Hematopoietic multipotent progenitor cell (in vitro differentiated cells): ENCODE measurements around the gene NSMCE3. TPM values are rescaled to one million over a fixed set of nuclear protein-coding genes. Genes with fewer than 3 reads are reported as not detected.
"Not testable (repeated sequence)": the region's sequence is repeated elsewhere in the genome, so short reads cannot be mapped to it uniquely, and the experiment has no call there.

Source experiments
- DNase-seq, 3 donors: peaks; one replicate each; pipeline ENCODE4 v3.0.0-alpha.2; 2011 to 2015; ENCODE audit warnings: low read depth in 2 of 3, low spot score in 2 of 3
- total RNA-seq: library from RNA; depleted of rRNA; stranded (reverse); fragments of >200 nt; gene quantifications from one replicate; pipeline ENCODE4 v1.2.3, GENCODE V29; 2012

NSMCE3 gene
- total RNA-seq, 1 donor = 9.7 TPM

DNA sequence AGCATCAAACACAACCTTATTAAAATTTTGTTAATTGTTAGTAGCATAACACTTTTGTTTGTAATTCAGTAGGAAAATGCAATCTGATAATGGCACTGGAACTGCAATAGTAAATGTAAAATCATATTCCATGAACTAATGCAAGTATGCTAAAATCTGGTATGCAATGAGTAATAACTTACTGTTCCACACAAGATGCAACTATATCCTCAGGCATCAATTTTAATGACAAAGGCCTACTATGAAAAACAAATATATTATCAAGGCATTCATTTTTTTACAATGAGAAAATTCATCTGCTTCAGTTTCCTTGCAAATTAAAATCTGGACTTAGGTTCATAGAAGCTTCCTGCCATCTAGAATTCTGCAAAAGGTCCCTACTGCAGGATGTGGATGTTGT lies 1.4 kb upstream of the NSMCE3 start:
- DNase-seq = no peak

- DNase-seq = peak; percentile 14 to 48 (median 31)
Measured at GRCh38 chr15:29270169-29270955, 740 bp upstream of the NSMCE3 start.

DNA sequence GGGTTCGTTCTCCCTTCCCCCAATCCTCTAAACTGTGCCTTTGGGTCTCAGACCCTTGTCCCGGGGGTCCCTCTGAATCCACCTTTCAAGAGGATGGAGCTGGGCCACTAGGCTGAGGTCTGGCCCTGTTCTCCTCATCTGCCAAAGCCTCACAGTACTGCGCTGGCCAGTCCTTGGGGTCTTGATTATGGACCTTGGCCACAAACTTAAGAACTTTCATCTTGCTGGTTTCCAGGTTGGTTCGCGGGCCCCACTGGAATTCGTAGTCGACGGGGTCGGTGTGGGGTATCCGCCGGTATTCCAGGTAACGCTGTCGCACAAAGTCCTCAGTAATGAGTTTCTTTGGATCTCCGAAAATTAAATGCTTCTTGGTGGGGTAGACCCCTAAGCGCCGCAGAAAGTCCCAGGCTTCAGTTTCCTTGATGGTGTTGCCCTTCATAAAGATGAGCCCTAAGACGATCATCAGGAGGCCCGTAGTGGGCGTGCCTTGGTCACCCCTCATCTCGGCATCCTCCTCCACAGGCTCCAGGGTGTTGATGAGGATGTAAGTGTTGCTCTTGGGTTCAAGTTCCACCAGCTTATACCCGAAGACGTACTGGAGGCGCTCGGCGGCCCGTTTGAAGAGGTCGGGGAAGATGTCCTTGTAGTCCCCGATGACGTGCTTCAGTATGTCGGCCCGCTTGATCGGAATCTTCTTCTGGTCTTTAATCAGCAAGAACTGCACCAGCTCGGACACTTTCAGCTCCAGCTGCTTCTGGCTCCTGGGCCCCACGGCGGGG lies 727 bp downstream of the NSMCE3 start:
- peak in 2 of 3 donors; percentile 39 to 50 for DNase-seq

DNA sequence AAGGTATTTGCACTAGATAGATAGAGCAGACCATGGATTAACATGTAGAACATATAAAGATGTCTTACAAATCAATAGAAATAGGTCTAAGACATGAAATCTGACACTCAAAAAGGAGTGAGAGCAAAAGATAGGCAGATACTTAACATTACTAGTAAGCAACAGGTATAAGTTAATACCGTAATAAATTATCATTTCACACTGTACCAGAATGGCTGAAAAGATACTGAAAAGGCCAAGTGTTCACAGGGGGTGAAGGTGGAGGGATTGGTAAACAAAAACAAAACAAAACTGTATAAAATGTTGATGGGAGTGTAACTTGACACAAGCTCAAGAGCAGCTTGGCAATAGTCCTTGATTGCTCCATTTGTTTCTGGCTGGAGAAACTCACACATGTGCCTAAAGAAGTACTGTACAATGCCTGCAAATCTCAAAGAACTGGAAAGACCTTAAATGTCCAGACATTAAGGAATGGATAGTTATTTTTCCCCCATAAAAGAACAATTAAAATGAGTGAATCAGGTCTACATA lies 3.5 kb downstream of the NSMCE3 start:
- DNase-seq = no peak

DNA sequence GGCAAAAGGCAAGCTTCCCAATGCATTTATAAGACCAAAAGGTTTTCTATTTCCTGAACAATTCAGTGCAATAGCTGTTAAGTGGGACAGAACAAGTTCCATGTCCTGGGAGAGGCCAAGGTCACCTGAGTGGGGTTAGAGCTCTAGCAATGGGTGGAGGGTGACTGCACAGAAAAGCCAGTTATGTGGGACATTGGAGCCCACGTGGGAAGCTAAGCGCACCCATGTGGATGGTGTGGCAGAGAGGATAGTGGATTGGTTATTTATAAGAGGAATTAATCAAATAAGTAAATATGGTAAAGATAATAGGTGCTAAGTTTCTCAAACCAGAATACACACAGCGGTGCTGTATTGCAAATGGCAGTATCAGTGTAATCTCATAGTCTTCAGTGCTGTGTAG lies 6.3 kb downstream of the NSMCE3 start:
- no peak for DNase-seq

DNA sequence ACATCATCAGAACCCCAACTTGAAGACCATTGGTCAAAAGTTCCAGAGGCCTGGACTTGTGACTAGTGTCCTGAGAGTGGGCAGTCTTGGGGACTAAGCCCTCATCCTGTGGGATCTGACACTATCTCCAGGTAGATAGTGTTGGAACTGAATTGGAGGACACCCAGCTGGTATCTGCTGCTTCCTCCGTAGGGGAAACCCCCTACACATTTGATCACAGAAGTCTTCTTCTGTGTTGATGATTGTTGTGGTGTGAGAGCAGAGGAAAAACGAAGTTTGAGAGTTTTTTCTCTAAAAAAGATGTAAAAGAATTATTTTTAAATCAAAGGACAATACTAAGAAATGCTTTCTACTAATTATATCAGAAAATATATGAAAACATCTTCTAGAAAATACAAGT lies 6.9 kb downstream of the NSMCE3 start:
- no peak for DNase-seq

DNA sequence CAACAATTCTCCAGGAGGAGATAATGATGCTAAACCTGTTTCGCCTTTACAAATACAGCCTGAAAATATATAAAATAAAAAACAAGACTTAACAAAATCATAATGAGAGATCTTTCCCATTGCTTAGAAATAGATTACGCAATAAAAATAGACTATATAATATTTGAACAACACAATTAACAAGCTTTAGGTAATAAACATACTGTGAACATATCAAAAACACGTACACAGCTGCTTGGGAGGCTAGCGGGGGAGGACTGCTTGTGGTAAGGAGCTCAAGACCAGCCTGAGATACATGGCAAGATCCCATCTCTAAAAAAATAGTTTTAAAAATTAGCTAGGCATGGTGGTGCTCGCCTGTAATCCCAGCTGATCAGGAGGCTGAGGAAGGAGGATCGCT lies 8.7 kb downstream of the NSMCE3 start:
- DNase-seq = no peak

DNA sequence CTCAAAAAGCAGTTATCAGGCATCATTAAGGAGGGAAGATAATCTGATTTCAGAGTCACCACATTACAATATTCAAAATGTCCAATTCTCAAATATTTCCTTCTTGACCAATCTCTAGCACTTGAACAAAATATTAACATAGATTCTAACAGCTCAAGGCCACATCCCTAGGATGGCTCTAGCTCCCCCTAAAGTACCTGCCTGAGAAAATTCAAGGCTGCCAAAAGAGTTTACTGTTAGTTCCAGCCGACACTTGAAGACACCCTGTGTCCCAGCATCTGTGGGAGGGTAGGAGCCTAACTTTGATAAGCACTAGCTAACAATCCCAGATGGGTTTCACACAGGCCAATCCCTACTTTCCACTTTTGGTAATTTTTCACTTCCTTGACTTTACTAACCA lies 10.4 kb downstream of the NSMCE3 start:
- no peak for DNase-seq

GRCh38 chr15:29252234-29252633 lies 17.4 kb downstream of the NSMCE3 start:
- DNase-seq = no peak

DNA sequence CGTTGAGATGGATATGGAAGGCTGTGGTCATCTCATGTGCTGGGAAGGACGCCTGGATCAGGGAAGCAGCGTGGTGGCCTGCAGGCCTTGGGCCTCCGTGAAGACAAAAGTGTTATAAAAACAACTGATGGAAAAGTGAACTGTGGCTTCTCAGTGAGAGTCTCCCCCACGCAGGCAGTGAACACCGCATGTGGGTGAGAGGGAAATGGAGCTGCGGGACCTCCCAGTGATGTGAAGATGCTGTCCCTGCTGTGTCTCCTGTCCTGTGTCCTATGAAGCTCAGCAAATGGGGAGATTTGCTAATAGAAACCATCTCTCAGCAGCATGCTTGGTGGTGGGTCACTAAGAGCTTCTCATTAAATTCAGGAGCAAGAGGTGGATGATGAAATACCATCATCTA lies 25.1 kb downstream of the NSMCE3 start:
- no peak for DNase-seq

DNA sequence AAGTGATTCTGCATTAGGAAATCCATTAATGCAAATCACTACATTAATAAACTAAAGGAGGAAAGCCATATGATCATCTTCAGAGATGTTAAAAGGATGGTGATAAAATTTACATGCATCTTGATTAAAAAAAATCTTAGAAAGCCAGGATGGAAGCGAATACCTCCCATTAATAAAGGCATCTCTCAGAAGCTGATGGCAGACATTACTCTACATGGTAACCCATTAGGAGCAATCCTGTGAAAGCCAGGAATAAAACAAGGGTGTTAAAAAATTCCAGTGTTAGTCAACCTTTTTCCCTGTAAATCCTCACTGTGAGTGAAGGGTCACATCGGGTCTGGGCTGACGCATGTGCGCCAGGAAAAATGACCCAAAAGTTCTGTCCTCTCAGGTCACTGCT lies 25.5 kb downstream of the NSMCE3 start:
- no peak for DNase-seq

GRCh38 chr15:29242456-29243242 lies 27.0 kb downstream of the NSMCE3 start:
- DNase-seq = no peak

- no peak for DNase-seq
Measured at GRCh38 chr15:29241207-29241606, 28.4 kb downstream of the NSMCE3 start.

- no peak for DNase-seq
Measured at GRCh38 chr15:29239395-29239794, 30.2 kb downstream of the NSMCE3 start.

GRCh38 chr15:29233566-29233965 lies 36.1 kb downstream of the NSMCE3 start:
- DNase-seq = no peak

DNA sequence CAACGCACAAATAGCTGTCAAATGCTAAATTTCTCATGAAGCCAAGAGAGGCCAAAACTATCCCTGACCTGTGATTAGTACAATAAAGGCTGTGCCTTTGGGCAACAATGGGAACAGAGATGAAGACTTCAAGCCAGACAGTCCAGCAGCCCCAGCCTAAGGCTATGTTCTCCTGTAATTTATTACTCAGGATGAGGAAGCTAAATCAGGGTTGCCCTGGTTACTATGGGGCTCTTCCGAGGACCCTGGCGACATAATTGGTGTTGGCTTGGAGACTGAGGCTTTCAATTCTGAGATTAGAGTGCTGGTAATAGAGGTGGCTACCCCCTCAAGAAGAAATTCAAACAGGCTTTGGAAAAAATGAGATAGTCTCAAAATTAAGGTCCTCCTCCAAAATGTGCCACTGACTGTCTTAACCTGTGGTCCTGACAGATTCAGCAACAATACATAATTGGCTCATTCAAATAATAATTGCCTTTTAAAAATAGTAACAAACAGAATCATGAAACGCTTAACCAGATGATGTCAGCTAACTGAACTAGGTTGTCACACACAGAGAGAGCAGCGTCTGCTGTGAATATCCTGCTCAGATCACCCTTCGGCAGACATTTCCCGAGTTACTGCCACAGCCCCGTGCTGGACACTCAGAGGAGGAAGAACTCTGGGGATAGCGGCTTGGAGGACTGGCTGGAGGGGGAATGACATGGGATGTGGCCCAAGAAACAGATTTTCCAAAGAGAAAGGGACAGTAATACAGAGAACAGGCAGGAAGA lies 43.0 kb downstream of the NSMCE3 start:
- no peak for DNase-seq

DNA sequence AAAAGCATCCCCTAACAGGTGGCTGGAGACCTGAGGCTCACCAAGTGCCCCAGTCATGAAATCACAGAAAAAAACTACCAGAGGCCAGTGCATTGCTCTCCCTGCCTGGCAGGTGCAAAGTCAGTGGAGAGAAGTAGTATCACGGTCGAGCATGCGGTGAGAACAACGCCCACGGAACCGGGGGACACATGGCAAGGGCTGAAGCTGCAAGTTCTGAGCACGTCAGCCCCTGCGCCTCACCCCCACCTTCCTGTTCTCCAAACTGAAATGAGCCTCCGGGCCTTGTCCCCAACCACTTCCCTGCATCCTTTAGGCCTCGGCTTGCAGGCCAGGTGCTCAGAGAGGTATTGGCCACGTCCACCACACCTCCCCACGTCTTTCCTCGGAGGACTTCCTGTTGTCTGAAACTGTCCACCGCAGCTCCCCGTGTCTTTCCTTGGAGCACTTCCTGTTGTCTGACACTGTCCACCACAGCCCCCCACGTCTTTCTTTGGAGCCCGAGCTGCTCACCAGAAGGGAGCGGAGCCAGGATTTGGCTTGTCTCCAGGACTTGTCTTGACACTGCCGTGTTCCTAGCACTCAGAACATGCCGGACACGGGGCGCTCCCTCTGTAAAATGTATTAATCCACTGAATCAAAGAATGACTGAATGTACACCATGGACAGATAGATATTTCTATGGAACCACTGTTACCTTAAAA lies 43.9 kb downstream of the NSMCE3 start:
- no peak for DNase-seq

- not testable (repeated sequence) for DNase-seq
Measured at GRCh38 chr15:29224987-29225363, 44.6 kb downstream of the NSMCE3 start.

GRCh38 chr15:29224235-29224986 lies 45.2 kb downstream of the NSMCE3 start:
- not testable (repeated sequence) for DNase-seq
